ENCODE measurements around the gene RFX1.

The RFX1 gene

DNA sequence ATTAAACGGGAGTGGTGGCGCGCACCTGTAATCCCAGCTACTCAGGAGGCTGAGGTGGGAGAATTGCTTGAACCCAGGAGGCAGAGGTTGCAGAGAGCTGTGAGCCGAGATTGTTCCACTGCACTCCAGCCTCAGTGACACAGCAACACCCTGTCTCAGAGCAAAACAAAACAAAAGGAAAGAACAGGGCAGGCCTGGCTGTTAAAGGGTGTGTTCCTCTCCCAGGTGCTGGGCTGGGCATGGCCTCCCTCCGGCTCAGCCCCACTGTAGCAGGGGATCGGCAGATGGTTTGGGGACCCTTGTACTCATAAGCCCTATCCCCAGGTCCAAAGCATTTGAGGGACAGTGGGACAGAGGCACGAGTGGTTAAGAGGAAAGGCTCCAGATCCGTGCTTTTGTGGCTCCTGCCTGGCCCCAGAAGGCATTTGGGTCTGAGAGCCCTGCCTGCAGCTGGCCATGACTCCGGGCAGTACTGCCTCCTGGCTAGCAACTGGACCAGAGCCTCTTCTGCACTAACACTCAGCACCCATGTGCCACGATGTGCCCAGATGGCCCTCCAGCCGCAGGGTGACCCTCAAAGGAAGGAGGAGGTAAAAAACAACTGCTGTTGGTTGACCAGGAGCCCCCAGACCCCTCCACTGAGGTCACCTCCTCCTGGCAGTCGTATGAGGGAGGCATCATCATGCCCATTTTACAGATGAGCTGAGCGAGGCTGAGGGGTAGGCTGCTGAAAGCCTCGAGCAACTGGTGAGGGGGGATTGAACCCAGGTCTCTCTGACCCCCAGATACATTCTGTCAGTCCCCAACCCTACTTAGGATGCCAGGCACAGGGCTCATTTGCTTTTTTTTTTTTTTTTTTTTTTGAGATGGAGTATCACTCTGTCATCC is 10.0 kb downstream of the RFX1 start:
- DNase-seq, result no peak

DNA sequence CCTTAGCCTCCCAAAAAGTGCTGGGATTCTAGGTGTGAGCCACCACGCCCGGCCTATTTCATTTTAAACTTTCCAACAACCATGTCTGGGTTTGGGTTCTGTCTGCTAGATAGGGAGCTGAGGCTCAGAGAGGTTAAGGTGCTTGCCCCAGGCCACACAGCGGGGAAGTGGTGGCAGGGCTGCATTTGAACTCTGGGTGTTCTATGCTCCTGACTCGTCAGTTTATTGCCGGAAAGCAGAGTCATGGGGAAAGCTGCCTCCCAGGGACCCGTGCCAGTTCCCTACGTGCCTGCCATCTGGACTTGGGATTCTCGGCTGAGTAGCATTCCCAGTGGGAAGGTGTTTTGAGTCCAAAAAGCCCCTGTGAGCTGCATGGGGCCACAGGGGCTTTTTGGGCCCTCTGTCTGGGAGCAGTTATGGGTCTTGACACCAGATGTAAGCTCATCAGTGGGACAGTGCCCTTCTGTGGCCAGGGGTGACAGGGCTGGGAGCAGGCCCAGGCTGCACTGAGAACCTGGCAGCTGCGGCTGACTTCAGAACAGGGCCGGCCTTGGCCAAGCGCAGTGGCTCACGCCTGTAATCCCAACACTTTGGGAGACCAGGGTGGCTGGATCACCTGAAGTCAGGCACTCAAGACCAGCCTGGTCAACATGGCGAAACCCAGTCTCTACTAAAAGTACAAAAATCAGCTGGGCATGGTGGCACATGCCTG is 10.9 kb downstream of the RFX1 start:
- no peak for DNase-seq

DNA sequence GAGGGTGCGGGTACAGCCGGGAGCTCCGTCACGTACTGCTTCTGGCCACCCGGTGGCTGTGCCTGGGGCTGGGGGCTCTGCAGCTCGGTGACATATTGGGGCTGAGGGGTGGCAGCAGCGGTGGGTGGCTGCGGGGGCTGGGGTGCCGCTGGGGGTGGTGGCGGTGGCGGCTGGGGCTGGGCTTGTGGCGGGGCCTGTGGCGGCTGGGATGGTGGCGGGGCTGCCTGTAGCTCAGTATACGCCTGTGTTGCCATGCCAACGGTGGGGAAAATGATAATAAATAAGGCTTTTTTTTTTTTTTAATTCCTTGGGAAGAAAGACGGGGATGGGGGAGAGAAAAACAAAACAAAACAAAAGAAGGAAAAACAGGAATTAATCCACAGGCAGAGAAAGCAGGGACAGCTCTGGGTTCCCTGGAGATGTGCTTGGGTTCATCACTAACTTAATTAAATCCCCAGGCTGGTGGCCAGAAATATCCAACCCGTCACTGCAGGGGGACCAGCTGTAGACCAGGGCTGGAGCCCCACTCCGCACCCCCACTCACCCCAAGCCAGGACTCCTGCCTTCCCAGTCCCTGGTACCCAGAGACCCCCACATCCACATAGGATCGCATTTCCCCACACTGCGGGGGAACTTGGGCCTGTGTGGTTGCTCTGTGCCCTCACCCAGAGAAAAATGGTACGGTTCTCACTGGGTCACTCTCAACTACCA is 12.4 kb downstream of the RFX1 start:
- no peak for DNase-seq

DNA sequence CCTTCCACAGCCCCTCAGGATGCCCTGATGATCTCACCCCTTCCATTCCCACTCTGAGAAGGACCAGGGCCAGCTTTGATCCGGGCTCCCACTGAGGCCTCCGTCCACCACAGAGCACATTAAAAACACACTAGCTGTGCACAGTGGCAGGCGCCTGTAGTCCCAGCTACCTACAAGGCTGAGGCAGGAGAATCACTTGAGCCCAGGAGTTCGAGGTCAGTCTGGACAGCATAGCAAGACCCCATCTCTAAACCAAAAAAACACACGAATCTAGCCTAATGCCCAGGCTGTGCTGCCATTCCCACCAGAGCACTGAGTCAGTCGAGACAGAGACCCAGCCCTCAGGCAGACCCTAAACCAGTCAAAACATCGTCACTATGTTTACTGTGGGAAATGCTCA is 14.1 kb downstream of the RFX1 start:
- no peak for DNase-seq

DNA sequence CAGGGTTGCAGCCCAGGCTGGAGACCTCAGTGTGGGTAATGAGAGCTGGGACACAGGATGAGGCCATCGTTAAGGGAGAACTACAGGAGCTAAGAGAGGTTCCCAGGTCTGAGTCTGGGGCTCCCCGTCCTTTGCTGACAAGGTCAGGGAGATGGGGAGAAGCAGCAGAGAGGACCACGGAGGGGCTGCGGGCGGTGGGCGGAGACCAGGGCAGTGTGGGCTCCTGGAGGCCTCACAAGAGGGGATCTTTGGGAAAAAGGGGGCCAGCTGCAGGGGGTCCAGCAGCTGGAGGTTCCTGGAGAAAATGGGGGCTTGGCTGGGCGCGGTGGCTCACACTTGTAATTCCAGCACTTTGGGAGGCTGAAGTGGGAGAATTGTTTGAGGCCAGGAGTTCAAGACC is 16.0 kb downstream of the RFX1 start:
- no peak for DNase-seq

DNA sequence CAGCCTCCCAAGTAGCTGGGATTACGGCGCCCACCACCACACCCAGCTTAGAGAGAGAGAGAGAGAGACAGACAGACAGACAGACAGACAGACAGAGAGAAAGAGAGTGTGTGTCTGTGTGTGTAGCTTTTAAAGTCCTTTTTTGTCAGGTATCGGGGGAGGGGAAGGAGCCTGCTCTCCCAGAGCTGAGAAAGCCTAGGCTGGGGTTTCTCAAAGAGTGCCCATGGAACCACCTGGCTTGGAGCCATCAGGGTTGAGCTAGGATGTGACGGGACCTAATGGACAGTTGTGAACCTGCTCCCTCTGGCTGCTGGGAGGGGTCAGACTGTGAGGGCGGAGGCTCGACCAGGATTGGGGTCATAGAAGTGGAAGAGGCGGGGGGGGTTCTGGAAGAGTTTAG is 16.6 kb downstream of the RFX1 start:
- no peak for DNase-seq

DNA sequence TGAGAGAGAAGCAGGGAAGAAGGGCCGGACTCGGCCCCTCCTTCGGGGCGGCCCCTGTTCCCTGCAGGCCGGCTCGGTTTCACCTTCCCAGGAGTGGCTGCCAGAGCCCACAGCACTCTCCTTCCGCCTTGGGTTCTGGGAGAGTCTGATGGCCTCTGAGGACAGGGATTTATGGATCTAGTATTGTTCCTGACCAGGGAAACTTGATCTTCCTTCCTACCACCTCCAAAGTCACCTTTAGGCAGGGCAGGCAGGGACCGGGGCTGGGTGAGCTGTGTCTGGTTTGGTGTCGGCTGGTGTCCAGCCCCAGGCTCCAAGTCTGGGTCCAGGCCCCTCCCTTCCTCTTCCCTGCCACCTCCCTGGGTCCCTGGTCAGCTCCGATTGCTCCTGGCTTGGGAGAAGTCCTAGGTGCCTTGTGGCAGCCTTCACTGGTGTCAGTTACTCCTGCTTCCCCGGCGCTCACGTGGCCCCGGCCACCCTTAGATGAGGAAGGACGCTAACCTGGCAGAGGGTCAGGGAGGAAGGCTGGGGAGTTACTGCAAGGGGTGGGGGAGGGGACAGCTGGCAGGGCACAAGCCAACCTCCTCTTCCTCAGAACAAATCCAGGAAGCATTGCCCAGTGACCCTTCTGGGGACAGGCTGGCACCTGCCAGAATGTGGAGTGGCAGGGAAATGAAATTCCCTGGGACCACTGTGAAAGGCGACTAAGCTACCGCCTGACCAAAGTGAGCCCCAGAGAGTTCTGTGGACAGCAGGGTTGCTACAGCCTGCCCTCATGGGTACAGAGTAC is 18.8 kb downstream of the RFX1 start:
- DNase-seq, result no peak

DNA sequence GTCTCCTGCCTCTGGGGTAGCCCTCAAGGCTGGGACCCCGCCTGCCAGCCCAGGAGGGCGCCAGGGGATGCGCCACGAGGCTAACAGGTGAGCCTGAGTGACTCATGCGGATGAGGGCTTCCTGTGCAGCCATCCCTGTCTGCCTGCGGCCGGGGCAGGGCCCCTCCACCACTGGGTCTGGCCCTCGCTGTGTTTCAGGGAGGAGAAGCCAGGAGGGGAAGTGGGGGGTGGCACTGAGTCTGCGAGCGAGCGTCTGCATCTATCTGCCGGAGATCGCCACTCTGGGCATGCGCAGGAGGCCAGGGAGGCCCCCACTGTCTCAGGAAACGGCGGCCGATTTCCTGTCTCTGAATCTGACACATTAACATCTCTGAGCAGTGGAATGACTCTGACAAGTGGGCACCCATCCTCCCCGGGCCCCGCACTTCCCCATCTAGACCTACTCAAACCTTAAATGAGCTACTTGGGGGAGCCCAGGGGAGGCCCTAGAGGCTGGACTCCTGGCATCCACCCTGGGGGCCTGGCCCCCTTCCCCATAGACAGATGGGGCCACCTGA is 19.7 kb downstream of the RFX1 start:
- peak; percentile 98 for DNase-seq

DNA sequence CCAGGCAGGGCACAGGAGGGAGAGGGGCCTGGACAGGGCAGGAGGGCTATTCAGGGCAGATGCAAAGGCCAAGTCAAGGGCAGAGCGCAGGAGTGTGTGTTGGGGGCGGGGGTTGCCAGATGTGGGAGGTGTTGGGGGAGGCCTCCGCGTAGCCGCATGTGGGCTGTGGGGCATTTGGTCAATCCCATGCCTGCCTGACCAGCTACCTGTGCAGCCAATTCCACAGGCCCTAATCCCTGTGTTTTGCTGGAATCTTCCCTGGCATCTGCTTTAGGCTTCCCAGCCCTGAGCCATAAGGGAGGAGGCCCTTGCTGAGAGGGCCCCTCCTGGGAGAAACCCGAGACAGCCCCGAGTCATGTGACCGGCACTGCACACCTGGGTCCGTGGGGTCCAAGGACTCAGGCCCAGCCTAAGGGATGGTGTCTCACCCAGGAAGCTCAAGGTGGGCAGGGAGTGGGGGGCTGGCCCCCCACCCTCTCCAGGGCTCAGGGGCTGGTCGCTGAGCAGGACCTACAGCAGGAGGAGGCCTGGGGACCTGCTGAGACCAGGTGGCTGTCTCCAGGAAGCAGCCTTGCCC is 20.3 kb downstream of the RFX1 start:
- DNase-seq, result no peak

DNA sequence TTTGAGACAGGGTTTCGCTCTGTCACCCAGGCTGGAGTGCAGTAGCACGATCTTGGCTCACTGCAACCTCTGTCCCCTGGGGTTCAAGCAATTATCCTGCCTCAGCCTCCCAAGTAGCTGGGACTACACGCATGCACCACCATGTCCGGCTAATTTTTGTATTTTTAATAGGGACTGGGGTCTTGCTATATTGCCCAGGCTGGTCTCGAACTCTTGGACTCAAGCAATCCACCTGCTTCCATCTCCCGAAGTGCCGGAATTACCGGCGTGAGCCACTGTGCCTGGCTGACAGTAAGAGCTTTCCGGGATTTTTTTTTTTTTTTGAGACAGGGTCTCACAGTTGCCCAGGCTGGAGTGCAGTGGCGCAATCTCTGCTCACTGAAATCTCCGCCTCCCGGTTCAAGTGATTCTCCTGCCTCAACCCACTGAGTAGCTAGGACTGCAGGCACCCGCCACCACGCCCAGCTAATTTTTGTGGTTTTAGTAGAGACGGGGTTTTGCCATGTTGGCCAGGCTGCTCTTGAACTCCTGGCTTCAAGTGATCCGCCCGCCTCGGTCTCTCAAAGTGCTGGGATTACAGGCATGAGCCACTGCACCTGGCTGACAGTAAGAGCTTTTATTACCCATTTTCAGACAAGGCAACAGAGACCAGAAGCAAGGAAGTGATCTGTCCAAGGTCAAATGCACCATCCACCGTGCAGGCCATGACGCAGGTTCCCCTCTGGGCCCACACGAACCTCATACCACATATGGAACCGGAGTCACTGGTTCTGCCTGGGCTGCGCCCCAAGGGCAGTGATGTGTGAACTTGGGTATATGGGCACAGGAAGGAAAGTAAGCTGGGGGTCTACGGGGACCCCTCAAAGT is 21.0 kb downstream of the RFX1 start:
- DNase-seq, result peak; percentile 57

DNA sequence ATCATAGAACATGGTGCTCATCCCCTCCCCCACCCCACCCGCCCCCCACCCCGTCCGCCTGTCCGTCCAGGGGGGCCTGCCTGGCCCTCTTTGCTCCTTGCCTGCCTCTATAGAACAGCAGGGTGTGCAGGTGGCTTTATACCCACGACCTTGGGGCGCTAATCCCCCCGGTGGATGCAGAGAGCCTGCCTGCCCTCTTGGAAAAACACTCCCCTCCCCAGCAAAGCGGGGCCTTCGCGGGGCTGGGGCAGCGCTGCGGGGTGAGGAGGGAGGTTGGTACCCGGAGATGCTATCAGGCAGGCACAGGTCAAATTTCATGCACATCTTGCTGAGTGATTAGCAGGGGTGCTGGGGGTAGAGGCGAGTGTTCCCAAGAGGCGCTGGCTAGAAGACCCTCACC is 21.9 kb downstream of the RFX1 start:
- no peak for DNase-seq

DNA sequence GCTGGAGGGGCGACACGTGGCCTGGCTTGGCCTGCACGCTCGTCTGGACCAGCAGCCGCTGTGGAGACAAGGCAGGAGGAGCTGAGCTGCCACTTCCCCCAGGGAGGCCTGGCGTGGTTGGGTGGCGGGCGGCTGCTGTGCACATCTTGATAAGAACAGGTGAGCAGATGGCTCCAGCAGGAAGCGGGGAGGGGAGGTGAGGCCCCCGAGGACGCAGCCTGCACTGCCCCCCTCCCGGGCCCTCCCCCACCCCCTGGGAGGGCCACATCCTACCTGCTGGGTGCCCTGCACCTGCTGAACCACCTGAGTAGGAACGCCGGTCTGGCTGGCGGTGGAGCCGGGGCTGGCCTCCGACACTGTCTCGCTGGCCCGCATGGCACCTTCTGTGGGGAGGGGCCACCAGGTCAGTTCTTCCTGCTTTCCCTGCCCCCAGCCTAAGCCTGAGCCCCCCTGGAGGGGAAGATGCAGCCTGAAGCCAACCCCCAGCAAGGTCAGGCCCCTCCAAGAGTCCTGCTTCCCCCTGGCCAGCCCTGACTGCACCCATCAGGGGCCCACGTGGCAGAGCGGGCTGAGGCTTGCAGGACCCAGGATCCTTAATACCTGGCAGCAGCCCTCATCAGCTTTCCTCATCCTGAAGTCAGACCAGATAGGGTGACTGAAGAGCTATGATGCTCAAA is 22.8 kb downstream of the RFX1 start:
- DNase-seq, result peak; percentile 35

DNA sequence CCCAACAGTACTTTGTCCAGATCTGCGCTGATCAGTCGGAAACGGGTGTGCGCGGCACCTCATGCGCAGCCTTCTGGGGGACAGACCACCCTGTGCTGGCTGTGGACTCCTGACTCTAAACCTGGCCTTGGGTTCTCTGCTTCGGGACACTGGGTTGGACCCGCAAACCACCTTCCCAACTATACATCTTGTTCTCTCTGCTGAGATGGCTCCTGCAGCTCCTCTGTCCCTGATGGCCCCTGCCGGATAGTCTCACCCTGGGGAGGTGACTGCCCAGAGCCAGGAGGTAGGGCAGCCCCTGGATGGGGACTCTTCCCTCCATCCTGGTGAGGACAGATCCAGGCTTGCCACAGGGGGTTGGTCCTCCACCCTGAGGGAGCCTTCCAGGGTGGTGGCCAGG is 23.3 kb downstream of the RFX1 start:
- no peak for DNase-seq

DNA sequence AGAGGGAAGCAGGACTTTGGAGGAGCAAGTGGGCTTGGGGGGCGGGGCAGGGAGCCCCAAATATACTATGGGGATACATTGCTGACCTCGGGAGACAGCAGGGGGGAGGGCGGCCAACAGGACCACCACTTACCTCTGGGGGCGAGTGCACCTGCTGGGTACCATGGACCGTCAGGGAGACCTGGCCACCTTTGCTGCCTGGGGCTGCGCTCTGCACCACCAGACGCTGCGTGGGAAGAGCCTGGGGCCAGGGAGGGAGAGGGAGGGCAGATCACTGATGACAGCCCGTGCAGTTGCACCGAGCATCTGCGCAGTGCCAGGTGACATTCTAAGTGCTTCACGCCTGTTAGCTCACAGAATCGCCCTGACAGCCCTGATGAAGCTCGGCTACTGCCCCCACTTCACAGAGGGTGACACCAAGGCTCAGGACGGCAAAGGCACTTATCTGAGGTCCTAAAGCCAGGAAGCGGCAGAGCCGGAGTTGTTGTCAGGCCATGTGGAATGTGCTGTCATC is 24.1 kb downstream of the RFX1 start:
- DNase-seq, result no peak

DNA sequence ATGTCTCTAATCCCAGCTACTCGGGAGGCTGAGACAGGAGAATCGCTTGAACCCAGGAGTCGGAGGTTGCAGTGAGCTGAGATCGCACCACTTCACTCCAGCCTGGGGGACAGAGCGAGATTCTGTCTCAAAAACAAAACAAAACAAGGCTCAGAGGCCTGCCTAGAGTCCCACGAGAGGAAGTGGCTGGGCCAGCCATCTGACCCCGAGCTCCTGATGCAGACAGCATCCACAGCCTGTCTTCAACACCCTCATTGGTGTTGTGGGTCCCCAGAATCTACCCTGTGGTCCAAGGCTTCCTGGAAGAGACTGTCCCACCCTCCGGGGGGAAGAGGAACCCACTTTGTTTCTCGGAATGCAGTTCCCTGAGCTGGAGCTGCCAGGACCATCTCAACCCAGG is 24.7 kb downstream of the RFX1 start:
- DNase-seq, result no peak

DNA sequence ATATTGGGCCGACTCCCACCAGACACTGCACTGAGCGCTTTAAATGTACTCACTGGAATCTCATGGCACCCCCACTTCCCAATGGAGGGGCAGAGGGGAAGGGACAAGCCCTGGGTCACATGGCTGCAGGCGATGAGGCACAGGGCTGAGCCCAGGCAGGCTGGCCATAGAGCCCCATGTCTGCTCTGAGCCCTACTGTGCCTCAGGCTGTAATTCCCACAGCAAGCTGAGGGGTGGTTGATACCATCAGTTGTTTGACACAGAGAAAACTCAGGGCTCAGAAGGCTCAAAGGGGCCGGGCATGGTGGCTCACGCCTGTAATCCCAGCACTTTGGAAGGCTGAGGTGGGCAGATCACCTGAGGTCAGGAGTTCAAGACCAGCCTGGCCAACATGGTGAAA is 25.1 kb downstream of the RFX1 start:
- DNase-seq, result no peak

DNA sequence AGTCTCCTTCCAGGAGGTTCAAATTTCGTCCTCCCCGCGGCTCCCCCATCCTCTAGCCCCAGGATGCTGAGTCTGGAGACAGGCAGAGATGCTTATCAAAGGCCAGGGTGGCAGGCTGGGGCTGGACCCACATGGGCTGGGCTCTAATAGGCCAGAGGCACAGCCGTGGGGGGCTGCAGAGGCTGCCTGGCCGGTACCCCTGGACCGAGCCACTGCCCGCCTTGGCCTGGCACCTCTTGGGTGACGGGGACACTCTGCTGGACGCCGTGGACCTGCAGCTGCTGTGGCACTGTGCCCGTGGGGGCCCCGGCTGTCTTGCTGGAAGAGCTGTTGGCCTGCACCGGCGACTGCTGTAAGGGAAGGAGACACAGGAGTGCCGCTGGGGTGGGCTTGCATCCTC is 25.8 kb downstream of the RFX1 start:
- no peak for DNase-seq

DNA sequence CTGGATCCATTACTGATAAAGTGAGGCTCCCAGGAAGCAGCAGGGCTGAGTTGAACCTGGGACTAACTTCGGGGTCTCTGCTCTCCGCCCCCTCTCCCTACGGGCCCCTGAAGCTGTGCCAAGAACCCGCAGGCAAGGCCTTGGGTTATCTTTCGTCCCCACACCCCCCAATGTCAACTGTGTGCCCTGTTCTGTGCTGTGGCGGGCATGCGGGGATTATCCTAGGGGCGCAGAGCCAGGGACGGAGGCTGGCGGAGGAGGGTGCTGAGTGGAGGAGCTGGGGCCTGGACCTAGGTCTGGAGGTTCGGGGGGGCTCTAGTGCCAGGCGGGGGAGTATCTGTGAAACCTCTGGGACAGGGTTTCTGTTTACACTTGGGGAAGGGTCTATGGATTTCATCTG is 26.4 kb downstream of the RFX1 start:
- DNase-seq, result no peak

DNA sequence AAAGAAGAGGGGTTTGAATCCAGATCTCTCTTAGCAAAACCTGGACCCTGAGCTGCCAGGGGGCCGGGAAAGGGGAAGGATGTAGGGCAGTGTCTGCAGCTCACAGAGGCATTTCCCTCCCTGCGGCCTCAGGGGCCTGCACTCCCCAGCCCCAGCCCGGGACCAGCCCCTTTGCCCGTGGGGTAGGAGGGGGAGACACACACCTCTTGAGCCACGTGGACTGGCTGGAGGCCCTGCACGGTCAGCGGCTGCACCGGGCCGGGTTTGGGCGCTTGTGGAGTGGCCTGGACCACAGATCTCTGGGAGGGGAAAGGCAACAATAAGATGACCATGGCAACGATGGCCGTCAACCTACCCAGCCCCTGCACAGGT is 26.9 kb downstream of the RFX1 start:
- no peak for DNase-seq
